Spleen (tissue), 7 donors: ENCODE results near the gene STAP1.

Experiments
- POLR2A ChIP-seq, 3 donors: fragments of 450-650 bp; IDR thresholded peaks; one replicate each; pipeline ENCODE4 v1.5.1; 2017; ENCODE audit warnings: antibody characterized with exemption in 3 of 3, mild to moderate bottlenecking in 1 of 3
- TF ChIP-seq, protein P1 (sequence below), 11 experiments: fragments of 200-600 bp in 7 of 11; fragments of 450-650 bp in 4 of 11; sonication (generic) in 4 of 11; IDR thresholded peaks in 8 of 11; conservative IDR thresholded peaks in 3 of 11; 1 replicate in 7 of 11; 2 replicates in 4 of 11; pipeline versions ENCODE4 v1.4.0 to v1.8.0; 2016 to 2021; ENCODE audit warnings: antibody characterized with exemption in 11 of 11, inconsistent platforms in 4 of 11, mild to moderate bottlenecking in 1 of 11
- donor health status: DM: no; HTN: no; CAD: no; lungs with moderate emphysema.
- donor health status: DM: no; HTN: no; CAD: no.
- donor health status: DM: no; HTN: no; CAD: no.

DNA sequence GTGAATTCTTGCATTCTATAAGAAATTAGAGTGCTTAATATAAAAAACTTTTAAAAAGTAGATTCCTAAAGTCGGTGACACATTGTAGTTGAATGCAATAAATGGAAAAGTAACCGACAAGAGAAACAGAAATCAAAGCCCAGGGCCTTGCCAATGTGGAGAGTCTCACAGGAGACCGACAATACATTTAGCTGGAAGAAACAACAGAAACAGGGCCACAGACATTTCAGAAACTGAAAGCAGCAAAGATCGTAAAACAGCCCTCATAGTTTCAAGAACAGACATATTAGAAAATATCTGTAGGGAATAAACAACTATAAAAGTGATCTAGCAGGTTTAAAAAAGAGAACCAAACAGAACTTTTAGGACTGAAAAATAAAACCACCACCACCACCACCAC lies 49.5 kb downstream of the STAP1 start:
- TF ChIP-seq, protein P1, sequence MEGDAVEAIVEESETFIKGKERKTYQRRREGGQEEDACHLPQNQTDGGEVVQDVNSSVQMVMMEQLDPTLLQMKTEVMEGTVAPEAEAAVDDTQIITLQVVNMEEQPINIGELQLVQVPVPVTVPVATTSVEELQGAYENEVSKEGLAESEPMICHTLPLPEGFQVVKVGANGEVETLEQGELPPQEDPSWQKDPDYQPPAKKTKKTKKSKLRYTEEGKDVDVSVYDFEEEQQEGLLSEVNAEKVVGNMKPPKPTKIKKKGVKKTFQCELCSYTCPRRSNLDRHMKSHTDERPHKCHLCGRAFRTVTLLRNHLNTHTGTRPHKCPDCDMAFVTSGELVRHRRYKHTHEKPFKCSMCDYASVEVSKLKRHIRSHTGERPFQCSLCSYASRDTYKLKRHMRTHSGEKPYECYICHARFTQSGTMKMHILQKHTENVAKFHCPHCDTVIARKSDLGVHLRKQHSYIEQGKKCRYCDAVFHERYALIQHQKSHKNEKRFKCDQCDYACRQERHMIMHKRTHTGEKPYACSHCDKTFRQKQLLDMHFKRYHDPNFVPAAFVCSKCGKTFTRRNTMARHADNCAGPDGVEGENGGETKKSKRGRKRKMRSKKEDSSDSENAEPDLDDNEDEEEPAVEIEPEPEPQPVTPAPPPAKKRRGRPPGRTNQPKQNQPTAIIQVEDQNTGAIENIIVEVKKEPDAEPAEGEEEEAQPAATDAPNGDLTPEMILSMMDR (IDR thresholded peaks at IDR 0.05 in 8 of 11, conservative IDR thresholded peaks at IDR 0.05 in 3 of 11): no peak
- no peak for TF ChIP-seq POLR2A (IDR thresholded peaks at IDR 0.05)
